ENCODE data around the gene ZNHIT6.

- no peak for TF ChIP-seq CTCF (IDR thresholded peaks at IDR 0.05; ENCODE audit: low read depth, low read length)
- no peak for TF ChIP-seq POLR2A (IDR thresholded peaks at IDR 0.05; ENCODE audit: extremely low read depth, insufficient read length)
- TF ChIP-seq MYC (IDR thresholded peaks at IDR 0.05; ENCODE audit: low read depth, low read length) = no peak
Measured at GRCh38 chr1:85677656-85678055, 30.6 kb downstream of the ZNHIT6 start.
